ENCODE data around the gene NRBP1.

- TF ChIP-seq EP300 (IDR thresholded peaks at IDR 0.05): no peak
- TF ChIP-seq CTCF (IDR thresholded peaks at IDR 0.05): no peak
These were observed 5.5 kb upstream of the NRBP1 start for GRCh38 chr2:27422958-27423357.

Data from ovary (tissue), 3 donors.